HG03135 (cell line): ENCODE measurements around the gene INTS3.
"Not testable (repeated sequence)": the region's sequence is repeated elsewhere in the genome, so short reads cannot be mapped to it uniquely, and the experiment has no call there.

Experiments used
- ATAC-seq: cut with Tn5 transposase; IDR thresholded peaks from one replicate; pipeline ENCODE4 v1.9.1; 2021; ENCODE audit warnings: mild to moderate bottlenecking, moderate library complexity; ENCODE audit not compliant: unreplicated experiment

Gene INTS3

GRCh38 chr1:153775458-153776327 lies 47.8 kb downstream of the INTS3 start:
- peak; percentile 58 for ATAC-seq

GRCh38 chr1:153776352-153776751 lies 48.5 kb downstream of the INTS3 start:
- ATAC-seq, result no peak

- ATAC-seq, result no peak
Measured at GRCh38 chr1:153776845-153777370, 49.1 kb downstream of the INTS3 start.

GRCh38 chr1:153777648-153778047 lies 49.8 kb downstream of the INTS3 start:
- no peak for ATAC-seq

- no peak for ATAC-seq
Measured at GRCh38 chr1:153778051-153778823, 50.4 kb downstream of the INTS3 start.

GRCh38 chr1:153778824-153779519 lies 51.1 kb downstream of the INTS3 start:
- ATAC-seq, result no peak

- ATAC-seq, result no peak
Measured at GRCh38 chr1:153779781-153780541, 52.1 kb downstream of the INTS3 start.

- ATAC-seq, result no peak
Measured at GRCh38 chr1:153780551-153780950, 52.7 kb downstream of the INTS3 start.

GRCh38 chr1:153782648-153783047 lies 54.8 kb downstream of the INTS3 start:
- not testable (repeated sequence) for ATAC-seq

- ATAC-seq, result peak; percentile 81
Measured at GRCh38 chr1:153783233-153784190, 55.7 kb downstream of the INTS3 start.

- ATAC-seq, result no peak
Measured at GRCh38 chr1:153786038-153786790, 58.4 kb downstream of the INTS3 start.

GRCh38 chr1:153789478-153790034 lies 61.7 kb downstream of the INTS3 start:
- ATAC-seq, result no peak

- ATAC-seq, result no peak
Measured at GRCh38 chr1:153790313-153790965, 62.6 kb downstream of the INTS3 start.

- peak; percentile 80 for ATAC-seq
Measured at GRCh38 chr1:153790966-153791647, 63.3 kb downstream of the INTS3 start.

GRCh38 chr1:153791648-153792253 lies 63.9 kb downstream of the INTS3 start:
- ATAC-seq, result peak; percentile 21

- no peak for ATAC-seq
Measured at GRCh38 chr1:153792631-153793041, 64.8 kb downstream of the INTS3 start.
